ENCODE measurements around the gene ETFB.
"Not testable (repeated sequence)": the region's sequence is repeated elsewhere in the genome, so short reads cannot be mapped to it uniquely, and the experiment has no call there.

ETFB gene

DNA sequence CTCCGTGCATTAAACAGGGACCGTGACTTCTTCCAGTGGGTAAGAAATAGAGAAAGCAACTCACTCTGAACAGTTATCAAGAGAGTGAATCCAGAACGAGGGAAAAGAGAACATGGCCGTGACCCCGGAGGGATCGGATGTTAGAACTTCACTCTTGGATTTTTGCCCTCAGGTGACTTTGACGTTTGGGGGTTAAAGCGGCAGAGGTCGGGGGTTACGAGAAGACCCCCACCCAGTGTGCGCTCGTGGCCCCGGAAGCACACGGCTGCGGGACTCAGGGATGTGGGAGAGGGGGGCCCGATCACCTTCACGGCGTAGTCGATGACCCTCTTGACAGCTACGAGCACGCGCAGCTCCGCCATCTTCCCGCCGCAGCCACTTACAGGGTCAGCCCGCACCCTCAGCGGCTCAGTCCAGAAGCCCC lies at the start of gene ETFB:
Gene ETFB (minus strand): TSS at position 424 of the 424 bp plus-strand sequence. CDS start 62 bp downstream, at position 362.
- DNase-seq (ENCODE audit: low spot score), result no peak

DNA sequence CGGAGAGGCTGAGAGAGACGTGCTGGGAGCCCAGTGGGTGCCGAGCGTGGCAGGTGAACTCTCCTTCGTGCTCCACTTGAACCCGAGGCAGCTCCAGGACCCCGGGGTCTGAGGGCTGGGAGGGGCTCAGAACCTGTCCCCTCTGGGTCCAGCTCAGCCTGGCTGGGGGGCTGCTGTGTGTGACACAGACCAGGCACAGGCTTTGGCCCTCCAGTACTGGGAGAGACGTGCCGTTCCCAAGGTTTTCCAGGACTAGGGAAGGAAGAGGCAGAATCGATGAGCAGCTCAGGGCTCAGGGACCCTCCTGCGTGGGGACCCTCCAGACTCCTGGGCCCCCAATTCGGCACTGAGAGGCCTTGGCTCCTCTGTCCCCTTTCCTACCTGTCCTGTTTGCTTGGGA lies 49.0 kb upstream of the ETFB start:
- no peak for DNase-seq (ENCODE audit: low spot score)

DNA sequence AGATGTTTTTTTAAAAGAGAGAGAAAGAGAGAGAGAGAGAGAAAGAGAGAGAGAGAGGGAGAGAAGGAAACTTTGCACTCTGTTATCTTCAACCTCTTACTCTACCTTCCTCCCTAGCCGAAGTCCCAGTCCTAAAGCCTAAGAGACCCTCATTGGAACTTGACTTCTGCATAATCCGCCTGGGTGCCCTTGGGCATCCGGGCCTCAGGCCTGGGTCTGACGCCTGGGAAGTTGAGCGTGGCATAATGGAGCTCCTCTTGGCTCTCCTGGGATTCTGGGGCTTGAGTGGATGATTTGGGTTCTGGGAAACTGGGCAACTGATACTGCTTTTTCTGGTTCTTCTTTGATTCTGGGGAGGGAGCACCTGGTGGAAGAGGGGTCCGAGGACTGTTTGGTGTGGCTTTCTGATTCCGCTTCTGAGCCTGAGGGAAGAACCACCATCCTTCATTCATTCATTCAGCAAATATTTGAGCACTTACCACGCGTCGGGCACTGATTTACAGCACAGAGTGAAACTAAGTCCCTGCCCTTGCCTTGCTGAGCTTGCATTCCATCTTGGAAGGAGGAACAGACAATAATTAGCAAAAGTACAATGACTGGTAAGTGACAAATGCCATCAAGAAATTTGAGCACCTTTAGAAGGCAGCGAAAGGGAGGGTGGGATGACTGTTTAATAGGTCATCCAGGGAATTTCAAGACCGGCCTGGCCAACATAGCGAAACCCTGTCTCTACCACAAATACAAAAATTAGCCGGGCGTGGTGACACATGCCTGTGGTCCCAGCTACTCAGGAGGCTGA lies 45.0 kb upstream of the ETFB start:
- no peak for DNase-seq (ENCODE audit: low spot score)

DNA sequence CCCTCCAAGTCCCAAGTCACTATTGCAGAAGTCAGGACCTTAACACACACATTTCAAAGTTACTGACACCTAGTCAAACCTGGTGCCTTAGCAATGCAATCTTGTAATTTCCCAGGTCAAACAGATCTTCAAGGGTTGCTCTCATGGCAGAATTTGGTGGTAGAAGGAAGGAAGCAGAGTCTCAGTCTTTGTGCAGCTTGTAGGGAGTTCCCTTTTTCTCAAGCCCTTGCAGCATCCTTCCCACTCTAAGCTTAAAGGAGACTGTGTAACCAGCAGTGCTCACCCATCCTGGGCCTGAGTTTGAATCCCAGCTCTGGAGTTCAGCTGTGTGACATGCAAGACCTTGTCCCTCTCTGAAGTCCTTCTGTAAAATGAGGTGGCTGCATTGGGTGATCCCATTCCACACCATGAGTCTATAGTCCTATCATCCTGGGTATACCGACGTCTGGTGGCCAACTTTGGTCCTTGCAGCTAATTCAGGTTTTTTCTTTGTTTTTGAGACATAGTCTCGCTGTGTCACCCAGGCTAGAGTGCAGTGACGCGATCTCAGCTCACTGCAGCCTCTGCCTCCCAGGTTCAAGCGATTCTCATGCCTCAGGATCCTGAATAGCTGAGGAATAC lies 41.4 kb upstream of the ETFB start:
- DNase-seq (ENCODE audit: low spot score), result no peak

DNA sequence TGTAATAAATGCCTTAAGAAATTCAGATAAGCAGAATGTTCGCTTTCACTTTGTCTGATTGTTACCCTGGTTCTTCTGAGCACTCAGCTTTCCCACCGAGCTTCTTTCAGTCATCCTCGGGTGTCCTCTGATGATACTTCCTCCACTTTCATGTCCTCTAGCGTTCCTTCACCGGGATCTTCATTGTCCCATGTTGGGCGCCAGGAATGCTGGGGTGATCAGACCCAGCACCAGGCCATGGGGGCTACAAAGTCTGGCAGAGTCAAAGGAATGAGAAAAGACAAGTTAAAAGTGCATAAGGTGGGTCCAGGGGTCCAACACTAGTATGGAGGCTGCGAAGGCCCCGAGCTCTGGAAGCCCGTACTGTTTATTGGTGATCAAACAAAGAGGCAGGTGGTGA lies 35.9 kb upstream of the ETFB start:
- no peak for DNase-seq (ENCODE audit: low spot score)

DNA sequence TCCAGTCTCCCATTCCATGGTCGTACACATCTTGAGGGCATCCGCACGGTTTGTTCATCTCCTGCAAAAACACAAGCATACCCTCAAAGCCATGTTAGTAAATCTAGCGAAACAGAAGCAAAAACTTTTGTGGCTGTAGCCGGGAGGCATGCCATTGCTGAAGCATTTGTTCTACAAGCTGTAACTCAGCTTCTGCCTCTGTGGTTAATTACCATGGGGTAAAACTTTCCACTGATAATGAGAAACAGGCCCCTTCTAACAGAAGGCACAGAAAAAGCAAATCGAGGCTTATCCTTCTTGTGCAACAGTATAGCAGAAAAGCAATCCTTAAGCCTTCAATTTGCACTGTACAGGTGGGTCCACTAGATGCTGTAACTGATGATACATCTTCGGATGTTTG lies 33.7 kb upstream of the ETFB start:
- not testable (repeated sequence) for DNase-seq (ENCODE audit: low spot score)

DNA sequence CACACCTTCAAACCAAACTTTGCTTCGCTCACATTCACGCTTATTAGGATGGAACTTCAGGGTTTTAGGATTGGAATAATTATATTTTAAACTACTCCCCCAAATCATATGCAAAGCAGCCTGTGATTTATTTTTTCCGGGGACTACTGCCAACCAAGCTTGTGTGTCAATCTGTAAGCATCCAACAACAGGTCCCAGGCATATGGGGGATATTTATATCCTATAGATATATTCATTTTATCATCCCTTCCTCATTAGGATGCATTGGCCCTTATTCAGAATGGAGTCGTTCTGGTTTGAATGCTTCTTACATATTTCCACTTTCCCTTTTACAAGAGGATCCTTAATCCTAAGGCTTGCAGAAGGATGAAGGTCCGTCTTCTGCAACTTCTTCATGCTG lies 33.0 kb upstream of the ETFB start:
- no peak for DNase-seq (ENCODE audit: low spot score)

DNA sequence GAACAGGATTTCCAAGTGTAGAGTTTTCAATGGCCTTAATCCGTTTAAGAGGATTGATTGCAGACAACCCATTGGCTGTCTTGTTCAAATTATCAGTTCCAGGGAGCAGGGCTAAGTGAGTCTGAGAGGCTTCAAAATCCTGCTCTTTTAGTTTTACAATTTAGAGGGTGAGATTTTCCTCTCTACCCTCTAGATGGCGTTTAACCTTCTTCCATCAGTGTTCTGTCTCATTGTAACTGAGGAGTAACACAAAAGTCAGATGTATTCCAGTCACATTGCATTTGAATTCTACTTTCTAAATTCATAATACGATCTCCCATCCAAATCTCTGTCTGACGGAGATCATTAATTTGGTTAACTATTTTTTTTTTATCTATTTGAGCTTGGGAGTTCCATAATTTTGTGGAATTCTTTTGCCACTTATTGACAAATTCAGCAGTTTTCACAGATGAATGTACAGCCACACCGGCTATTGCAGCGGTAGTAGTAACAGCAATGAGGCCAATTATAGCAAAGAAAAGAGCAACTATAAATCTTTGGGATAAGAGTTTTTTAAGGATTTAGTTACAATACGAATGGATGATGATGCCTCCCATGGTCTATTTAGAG lies 32.0 kb upstream of the ETFB start:
- no peak for DNase-seq (ENCODE audit: low spot score)

- DNase-seq (ENCODE audit: low spot score), result not testable (repeated sequence)
Measured at GRCh38 chr19:51397453-51397852, 31.3 kb upstream of the ETFB start.

DNA sequence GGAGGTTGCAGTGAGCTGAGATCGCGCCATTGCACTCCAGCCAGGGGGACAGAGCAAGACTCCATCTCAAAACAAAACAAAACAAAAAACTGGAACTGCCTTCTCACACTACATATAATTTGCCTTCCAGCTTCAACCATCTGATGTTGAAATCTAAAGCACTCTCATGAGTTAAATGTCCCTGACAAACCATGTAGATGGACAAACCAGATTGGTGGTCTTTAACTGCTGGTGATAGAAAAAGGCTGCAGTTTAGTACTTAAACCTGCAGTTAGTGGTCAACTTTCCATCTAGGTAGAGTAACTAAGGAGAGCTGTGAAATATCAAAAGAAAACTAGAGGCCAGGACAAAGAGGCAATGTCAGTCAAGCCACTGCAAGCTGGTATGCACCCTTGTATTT lies 30.0 kb upstream of the ETFB start:
- DNase-seq (ENCODE audit: low spot score), result no peak

DNA sequence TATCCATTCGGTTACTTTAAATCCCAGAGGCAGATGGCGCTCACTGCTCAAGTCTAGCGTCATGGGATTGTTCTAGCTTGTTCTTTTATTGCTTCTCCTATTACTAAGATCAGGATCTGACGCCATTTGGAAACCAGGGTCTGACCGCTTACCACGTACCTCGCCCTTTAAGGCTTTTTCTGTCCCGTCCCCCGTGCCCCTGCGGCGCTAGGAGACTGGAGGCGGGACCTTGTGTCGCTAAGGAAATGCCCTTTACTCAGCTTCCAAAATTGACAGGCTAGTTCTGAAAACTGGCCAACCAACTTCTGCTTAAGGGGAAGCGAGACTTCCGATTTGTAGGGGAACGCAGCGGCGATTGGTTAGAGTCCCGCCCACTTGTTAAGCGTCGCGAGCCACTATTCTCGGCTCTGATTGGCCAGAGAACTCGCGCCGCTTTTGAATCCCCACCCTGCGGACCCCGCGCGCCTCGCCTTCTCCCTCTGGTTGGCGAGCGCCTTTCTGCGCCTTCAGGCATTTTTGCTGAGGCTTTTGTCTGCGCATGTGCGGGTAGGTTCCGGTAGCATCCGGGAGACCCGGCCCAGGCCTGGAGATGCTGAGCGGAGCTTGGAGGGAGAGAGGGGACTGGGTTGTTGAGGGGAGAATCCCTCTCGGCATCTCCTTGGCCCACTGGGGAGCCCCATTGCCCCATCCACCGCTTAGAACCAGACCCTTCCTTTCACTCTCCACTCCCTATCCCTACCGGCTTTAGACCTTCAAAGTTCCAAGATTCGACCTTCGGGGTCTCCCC lies 28.1 kb upstream of the ETFB start:
- peak; percentile 93 for DNase-seq (ENCODE audit: low spot score)

GRCh38 chr19:51392701-51393100 lies 26.5 kb upstream of the ETFB start:
- no peak for DNase-seq (ENCODE audit: low spot score)

- no peak for DNase-seq (ENCODE audit: low spot score)
Measured at GRCh38 chr19:51391073-51391611, 25.0 kb upstream of the ETFB start.

GRCh38 chr19:51389143-51389542 lies 23.0 kb upstream of the ETFB start:
- no peak for DNase-seq (ENCODE audit: low spot score)

DNA sequence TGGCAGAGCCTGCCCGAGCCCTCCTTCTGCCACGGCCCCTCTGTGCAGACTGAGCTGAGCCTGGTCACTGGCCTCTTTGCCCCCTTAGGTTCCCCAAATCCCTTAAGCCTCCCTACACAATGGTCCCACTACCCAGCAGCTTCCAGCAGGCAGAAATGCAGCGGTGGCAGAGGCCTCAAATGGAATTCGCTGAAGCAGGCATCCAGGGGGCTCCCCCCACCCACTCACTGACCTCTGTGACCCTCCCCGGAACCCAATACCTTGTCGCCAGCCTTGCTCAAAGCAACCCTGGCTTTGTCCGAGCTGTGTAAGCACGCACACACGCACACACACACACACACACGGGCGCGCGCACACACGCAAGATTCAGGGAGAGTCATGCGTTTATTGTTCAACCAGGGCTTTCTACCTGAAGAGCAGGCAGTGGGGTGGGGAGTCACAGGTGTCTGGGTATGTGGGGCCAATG lies 21.8 kb upstream of the ETFB start, which contains the start of gene LIM2:
Gene LIM2 (minus strand): TSS at position 51 of the 466 bp plus-strand sequence. CDS start 531 bp downstream, outside the sequence.
- no peak for DNase-seq (ENCODE audit: low spot score)

DNA sequence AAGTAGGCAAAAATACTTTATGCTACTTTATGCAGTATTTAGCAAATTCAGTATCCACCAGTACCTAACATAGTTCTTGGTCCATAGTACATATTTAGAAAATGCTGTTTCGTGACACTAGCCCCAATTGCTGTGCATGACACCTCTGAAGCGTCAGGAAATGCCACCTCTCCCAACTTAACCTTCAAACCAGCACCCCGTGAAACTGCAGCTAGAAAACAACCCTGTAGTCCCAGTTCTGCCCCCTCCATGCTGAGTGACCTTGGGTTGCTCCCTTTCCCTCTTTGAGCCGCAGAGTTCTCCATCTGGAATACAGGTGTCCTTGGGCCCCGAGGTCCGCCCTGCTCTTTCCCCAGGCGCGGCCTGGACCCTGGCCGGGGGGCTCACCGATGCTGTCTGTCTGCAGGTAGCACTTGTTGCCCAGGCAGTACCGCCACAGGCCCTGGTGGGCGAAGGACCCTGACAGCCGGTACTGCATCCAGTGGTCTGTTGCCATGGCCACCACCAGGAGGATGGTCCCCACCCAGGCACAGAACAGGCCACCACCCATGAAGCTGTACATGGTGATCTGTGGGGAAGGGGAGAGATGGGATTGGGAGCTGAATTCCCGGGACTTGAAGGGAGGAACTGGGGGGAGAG lies 20.8 kb upstream of the ETFB start:
- no peak for DNase-seq (ENCODE audit: low spot score)

GRCh38 chr19:51382004-51382403 lies 15.8 kb upstream of the ETFB start:
- DNase-seq (ENCODE audit: low spot score), result no peak

- no peak for DNase-seq (ENCODE audit: low spot score)
Measured at GRCh38 chr19:51380379-51380778, 14.2 kb upstream of the ETFB start.

- no peak for DNase-seq (ENCODE audit: low spot score)
Measured at GRCh38 chr19:51377422-51377821, 11.2 kb upstream of the ETFB start.

GRCh38 chr19:51375504-51376221 lies 9.5 kb upstream of the ETFB start:
- DNase-seq (ENCODE audit: low spot score), result no peak

All from left forelimb (tissue), 1 donor.